D721Med (cell line): ENCODE data around the gene ANKHD1.

ENCODE experiments used
- DNase-seq: peaks from one replicate; pipeline ENCODE4 v3.0.0; 2011; ENCODE audit warnings: low spot score; ENCODE audit not compliant: insufficient read length
- FAIRE-seq: peaks from 2 replicates; lab custom pipeline; 2011; peaks lifted over from hg19 to GRCh38; lab: Jason Lieb, UNC
- CTCF ChIP-seq: IDR thresholded peaks from 2 replicates; pipeline ENCODE4 v1.5.1; 2012; ENCODE audit warnings: mild to moderate bottlenecking, control low read depth; ENCODE audit not compliant: insufficient read depth; ENCODE audit errors: missing control alignments

ANKHD1 gene

GRCh38 chr5:140556438-140556837, 154.8 kb downstream of the ANKHD1 start:
- DNase-seq = no peak
- FAIRE-seq = no peak
- no peak for TF ChIP-seq CTCF

GRCh38 chr5:140557136-140557805, 155.6 kb downstream of the ANKHD1 start, which contains the start of gene SRA1:
Gene SRA1 (minus strand): TSS chr5:140557473. CDS start chr5:140557452, 21 bp downstream.
- no peak for TF ChIP-seq CTCF
- no peak for FAIRE-seq
- peak; percentile 97 for DNase-seq

- no peak for FAIRE-seq
- no peak for DNase-seq
- no peak for TF ChIP-seq CTCF
Measured at GRCh38 chr5:140557965-140558364, 156.3 kb downstream of the ANKHD1 start.

GRCh38 chr5:140558542-140558941, 156.9 kb downstream of the ANKHD1 start:
- DNase-seq = no peak
- no peak for FAIRE-seq
- no peak for TF ChIP-seq CTCF

- no peak for DNase-seq
- no peak for TF ChIP-seq CTCF
- no peak for FAIRE-seq
Measured at GRCh38 chr5:140560227-140560626, 158.6 kb downstream of the ANKHD1 start.

GRCh38 chr5:140561753-140562523, 160.3 kb downstream of the ANKHD1 start:
- TF ChIP-seq CTCF = no peak
- no peak for DNase-seq
- no peak for FAIRE-seq

GRCh38 chr5:140563596-140563995, 162.0 kb downstream of the ANKHD1 start:
- no peak for TF ChIP-seq CTCF
- FAIRE-seq = no peak
- DNase-seq = no peak
